HG03432 (cell line): Measurements from ENCODE around the gene MMP2.

Experiments
- ATAC-seq: cut with Tn5 transposase; IDR thresholded peaks from one replicate; pipeline ENCODE4 v1.9.1; 2021; ENCODE audit warnings: mild to moderate bottlenecking, moderate library complexity; ENCODE audit not compliant: unreplicated experiment

Gene MMP2

GRCh38 chr16:55510185-55510805 is 31.3 kb downstream of the MMP2 start:
- ATAC-seq = no peak

GRCh38 chr16:55512941-55513340 is 33.9 kb downstream of the MMP2 start:
- no peak for ATAC-seq

DNA sequence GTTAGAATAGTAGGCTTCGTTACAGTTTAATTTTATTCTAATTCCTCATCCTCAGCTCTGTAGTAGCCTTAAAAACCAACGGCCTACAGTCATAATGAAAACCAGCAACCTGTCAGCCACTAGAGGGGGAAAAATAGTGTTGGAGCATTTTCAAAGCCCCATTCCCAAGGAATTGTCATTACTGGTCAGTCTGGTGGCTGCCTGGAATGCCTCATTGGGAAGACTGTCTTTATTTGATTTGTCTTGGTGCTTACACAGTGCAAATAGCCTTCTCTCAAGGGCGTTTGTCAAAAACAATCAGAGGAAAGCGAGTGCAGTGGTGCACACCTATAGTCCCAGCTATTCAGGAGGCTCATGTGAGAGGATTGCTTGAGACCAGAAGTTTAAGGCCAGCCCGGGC is 34.6 kb downstream of the MMP2 start:
- ATAC-seq = no peak

GRCh38 chr16:55515111-55515510 is 36.1 kb downstream of the MMP2 start:
- no peak for ATAC-seq

DNA sequence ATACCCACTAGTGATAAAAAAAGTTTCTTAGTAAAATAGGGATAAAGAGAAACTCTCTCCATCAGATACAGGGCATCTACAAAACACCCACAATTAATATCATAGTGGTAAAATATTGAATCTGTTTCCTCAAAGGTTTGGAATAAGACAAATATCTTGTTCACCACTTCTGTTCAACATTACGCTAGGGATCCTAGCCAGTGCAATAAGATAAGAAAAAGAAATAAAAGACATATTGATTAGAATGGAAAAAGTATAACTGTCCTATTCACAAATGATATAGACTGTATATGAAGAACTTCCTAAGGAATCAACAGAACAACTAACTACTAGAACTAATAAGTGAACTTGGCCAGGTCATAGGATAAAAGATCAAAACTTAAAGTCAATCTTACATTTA is 42.8 kb downstream of the MMP2 start:
- no peak for ATAC-seq

GRCh38 chr16:55526441-55526840 is 47.4 kb downstream of the MMP2 start:
- ATAC-seq = no peak

GRCh38 chr16:55527885-55528284 is 48.9 kb downstream of the MMP2 start:
- ATAC-seq = no peak

DNA sequence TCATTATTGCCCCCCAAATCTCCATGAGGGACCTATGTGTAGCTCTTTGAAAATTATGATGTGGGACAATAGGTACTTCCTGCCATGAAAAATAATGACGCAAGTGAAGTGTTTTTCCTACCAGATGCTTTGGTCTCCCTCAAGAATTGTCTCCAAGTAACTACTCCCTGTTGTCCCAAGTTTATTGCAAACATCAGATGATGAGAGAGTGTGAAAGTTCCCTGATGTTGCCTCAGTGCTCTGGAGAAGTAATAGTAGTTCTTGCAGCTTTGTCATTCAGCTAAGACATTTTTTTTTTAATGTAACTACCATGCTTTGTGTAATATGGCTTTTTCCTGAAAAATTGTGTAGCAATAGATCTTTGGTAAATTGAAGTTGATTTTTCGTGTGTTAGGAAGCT is 50.0 kb downstream of the MMP2 start:
- ATAC-seq = no peak

- no peak for ATAC-seq
Measured at GRCh38 chr16:55530316-55530856, 51.4 kb downstream of the MMP2 start.

- ATAC-seq = no peak
Measured at GRCh38 chr16:55532227-55532626, 53.2 kb downstream of the MMP2 start.

DNA sequence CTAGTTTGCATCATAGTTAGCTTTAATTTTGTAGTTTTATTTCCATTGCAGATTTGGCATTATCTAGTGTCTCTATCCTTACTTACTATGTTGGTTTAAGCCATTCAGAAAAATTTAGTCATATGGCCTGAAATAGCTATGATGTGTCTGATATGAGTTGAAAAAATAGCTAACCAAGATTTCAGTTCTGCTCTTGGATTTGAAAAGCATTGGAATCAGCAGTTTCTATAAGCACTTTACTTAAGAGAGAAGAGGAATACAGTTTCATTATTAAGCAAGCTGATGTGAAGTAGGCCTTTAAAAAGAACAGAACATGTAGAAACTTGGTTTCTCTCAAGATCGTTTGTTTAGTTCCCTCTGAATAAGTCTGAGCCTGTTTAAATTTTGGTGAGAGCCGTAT is 55.8 kb downstream of the MMP2 start:
- ATAC-seq = no peak

DNA sequence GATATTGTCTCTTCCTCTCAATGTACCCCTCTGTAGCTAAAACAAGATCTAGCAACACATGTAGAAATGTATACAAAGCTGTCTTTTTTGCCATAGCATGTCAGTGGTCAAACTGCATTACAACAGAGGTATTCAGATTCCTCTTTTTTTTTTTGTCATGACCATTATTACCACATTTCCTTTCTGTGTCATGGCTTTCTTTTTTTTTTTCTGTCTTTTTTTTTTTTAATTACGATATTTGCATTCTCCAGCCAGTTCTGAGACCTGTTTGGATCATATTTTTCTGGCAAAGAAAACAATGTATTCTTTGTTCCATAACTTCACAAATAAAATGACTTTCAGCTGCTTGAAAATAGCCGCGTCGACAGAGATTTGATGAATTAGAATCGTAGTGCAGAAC is 60.1 kb downstream of the MMP2 start:
- ATAC-seq = no peak

- ATAC-seq = no peak
Measured at GRCh38 chr16:55539488-55539887, 60.5 kb downstream of the MMP2 start.

GRCh38 chr16:55540221-55540620 is 61.2 kb downstream of the MMP2 start:
- ATAC-seq = no peak

DNA sequence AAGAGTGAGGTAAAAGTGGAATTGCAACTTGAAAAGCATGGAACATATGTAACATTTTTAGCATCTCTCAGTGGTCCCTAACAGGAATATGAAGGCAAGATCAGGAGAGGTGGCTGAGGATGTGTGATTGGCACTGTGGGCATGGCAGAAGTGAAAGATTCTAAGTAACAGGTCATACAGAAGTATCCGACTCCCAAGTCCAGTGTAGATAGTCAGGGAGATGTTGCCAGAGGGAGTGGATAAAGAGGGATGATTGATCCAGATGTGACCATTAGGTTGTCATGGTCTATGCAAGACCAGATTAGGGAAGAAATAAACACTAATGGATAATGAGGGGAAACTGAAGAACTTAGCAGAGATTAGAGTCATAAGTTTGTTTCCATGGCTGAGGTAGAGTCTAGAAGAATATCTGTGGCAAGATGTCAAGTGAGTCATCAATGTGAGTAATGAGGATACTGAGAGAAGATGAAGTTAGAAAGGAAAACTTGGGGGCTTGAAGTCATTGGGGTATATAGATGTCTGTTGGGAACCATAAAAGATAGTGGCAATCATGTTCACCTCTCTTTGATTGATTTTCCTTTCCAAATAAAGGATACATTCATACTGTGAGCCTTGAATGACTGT is 63.6 kb downstream of the MMP2 start:
- no peak for ATAC-seq

DNA sequence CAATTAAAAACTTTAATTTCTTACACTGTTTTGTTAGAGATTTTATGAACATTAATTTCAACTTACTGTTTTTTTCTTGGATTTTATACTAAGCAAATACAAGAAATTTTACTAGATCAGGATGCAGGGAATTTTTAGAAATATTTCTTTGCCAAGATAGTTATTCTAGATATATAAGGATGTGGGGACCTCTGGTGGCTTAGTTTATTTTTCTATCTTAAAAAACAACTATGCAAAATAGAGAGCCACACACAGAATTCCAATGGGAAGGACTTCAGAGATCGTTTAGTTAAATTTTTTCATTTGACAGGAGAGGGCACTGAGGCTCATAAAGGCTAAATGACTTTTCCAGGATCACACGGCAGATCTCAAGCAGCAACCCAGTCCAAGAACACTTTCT is 64.5 kb downstream of the MMP2 start:
- ATAC-seq = no peak

GRCh38 chr16:55552621-55553020 is 73.6 kb downstream of the MMP2 start:
- no peak for ATAC-seq

DNA sequence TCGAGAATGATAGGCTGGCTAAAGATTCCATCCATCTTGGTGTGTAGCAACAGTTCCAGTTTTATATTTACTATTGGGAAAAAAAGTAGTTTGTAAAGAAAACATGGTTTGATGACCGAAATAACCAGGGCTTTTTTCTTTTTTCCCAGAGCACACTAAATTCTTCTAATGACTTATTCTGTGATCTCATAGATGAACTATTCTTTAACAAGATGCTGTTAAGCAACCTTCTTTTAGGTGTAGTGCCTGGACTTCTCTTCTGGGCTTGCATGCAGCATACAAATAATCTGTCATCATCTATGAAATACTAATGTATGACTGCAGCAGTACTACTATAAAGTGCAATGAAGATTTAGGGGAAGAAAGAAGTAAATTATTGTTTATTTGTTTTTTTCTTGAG is 76.4 kb downstream of the MMP2 start:
- ATAC-seq = no peak
